Astrocyte (in vitro differentiated cells and primary cell): ENCODE results near the gene OR2V1.

Experiments
- CTCF ChIP-seq: IDR thresholded peaks from 2 replicates; pipeline ENCODE4 v1.5.1; 2011; ENCODE audit warnings: low read depth, mild to moderate bottlenecking, inconsistent platforms, low read length, moderate library complexity; ENCODE audit not compliant: insufficient read depth
- EZH2 ChIP-seq: IDR thresholded peaks from 2 replicates; pipeline ENCODE4 v1.6.1; 2012; ENCODE audit warnings: mild to moderate bottlenecking, low read length, inconsistent platforms; ENCODE audit not compliant: insufficient read depth

DNA sequence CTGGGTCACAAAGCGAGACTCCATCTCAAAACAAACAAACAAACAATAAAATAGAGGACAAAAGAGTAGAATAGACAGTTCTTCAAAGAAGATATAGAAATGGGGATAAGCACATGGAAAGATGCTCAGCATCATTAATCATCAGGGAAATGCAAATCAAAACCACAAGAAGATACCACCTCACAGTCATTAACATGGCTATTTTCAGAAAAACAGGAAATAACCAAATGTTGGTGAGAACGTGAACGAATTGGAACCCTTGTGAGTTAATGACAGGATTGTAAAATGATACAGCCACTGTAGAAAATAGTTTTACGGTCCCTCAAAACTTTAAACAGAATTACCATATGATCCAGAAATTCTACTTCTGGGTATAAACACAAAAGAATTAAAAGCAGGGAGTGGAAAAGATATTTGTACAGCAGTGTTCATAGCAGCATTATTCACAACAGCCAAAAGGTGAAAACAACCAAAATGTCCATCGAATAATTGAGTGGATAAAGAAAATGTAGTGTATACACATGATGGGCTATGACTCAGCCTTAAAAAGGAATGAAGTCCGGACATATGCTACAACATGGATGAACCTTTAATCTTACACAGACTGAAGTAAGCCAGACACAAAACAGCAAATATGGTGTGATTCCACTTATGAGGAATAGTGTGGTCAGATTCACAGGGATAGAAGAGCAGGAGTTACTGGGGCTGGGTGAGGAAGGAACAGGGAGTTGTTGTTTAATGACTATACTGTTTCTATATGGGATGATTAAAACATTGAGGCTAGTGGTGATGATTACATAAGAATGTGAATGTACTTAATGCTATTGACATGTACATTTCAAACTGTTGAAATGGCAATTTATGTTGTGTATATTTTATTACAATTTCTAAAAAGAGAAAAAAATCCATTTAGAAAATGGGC, 36.1 kb upstream of the OR2V1 start:
- TF ChIP-seq CTCF (no peak), EZH2 (no peak)
